Brain pericyte (primary cell): ENCODE results near the gene AKAP13.

ENCODE experiments used
- DNase-seq: peaks from one replicate; pipeline ENCODE4 v3.0.0-alpha.2; 2012; ENCODE audit warnings: low read depth, low spot score

Gene AKAP13

GRCh38 chr15:85407421-85408269 is 27.2 kb downstream of the AKAP13 start:
- DNase-seq, result peak; percentile 36

GRCh38 chr15:85408270-85408746 is 27.9 kb downstream of the AKAP13 start:
- no peak for DNase-seq

GRCh38 chr15:85412066-85412465 is 31.7 kb downstream of the AKAP13 start:
- no peak for DNase-seq

- DNase-seq, result peak; percentile 73
Measured at GRCh38 chr15:85412956-85413854, 32.8 kb downstream of the AKAP13 start.

- DNase-seq, result no peak
Measured at GRCh38 chr15:85414037-85414436, 33.6 kb downstream of the AKAP13 start.

- no peak for DNase-seq
Measured at GRCh38 chr15:85414495-85414894, 34.1 kb downstream of the AKAP13 start.

- no peak for DNase-seq
Measured at GRCh38 chr15:85414991-85415390, 34.6 kb downstream of the AKAP13 start.

GRCh38 chr15:85415783-85416182 is 35.4 kb downstream of the AKAP13 start:
- no peak for DNase-seq

- DNase-seq, result no peak
Measured at GRCh38 chr15:85417276-85417675, 36.9 kb downstream of the AKAP13 start.

GRCh38 chr15:85419161-85419560 is 38.8 kb downstream of the AKAP13 start:
- DNase-seq, result no peak

- DNase-seq, result no peak
Measured at GRCh38 chr15:85421116-85421925, 40.9 kb downstream of the AKAP13 start.

GRCh38 chr15:85422607-85423006 is 42.2 kb downstream of the AKAP13 start:
- no peak for DNase-seq

- DNase-seq, result no peak
Measured at GRCh38 chr15:85423256-85423655, 42.9 kb downstream of the AKAP13 start.

GRCh38 chr15:85424154-85424553 is 43.8 kb downstream of the AKAP13 start:
- no peak for DNase-seq

GRCh38 chr15:85426481-85426880 is 46.1 kb downstream of the AKAP13 start:
- no peak for DNase-seq

GRCh38 chr15:85427286-85428028 is 47.1 kb downstream of the AKAP13 start:
- no peak for DNase-seq

GRCh38 chr15:85429522-85429921 is 49.1 kb downstream of the AKAP13 start:
- no peak for DNase-seq

- no peak for DNase-seq
Measured at GRCh38 chr15:85430406-85431204, 50.2 kb downstream of the AKAP13 start.

GRCh38 chr15:85439996-85440395 is 59.6 kb downstream of the AKAP13 start:
- no peak for DNase-seq

GRCh38 chr15:85440451-85440850 is 60.0 kb downstream of the AKAP13 start:
- DNase-seq, result no peak
